Neural progenitor cell (in vitro differentiated cells): ENCODE measurements around the gene DDX31. TPM values are rescaled to one million over a fixed set of nuclear protein-coding genes. Genes with fewer than 3 reads are reported as not detected.

ENCODE experiments used
- DNase-seq: peaks from one replicate; pipeline ENCODE4 v3.0.0-alpha.2; 2016; ENCODE audit warnings: low spot score
- H2AFZ ChIP-seq: fragments of 200-600 bp; sonication (generic); replicated peaks from 2 replicates; pipeline ENCODE4 v1.6.1; 2016; ENCODE audit warnings: antibody characterized with exemption
- H3F3A ChIP-seq: fragments of 200-600 bp; sonication (generic); 2 replicates; pipeline ENCODE4 v1.6.1; 2016; ENCODE audit warnings: antibody characterized with exemption, low read depth
- H3K27ac ChIP-seq: fragments of 200-600 bp; sonication (generic); 2 replicates; pipeline ENCODE4 v1.5.1; 2016; ENCODE audit warnings: mild to moderate bottlenecking
- H3K27me3 ChIP-seq: fragments of 200-600 bp; sonication (generic); 2 replicates; pipeline ENCODE4 v1.6.1; 2016; ENCODE audit warnings: mild to moderate bottlenecking, moderate library complexity
- H3K36me3 ChIP-seq: fragments of 200-600 bp; sonication (generic); 2 replicates; pipeline ENCODE4 v1.5.1; 2016
- H3K4me1 ChIP-seq: fragments of 200-600 bp; sonication (generic); 2 replicates; pipeline ENCODE4 v1.6.1; 2016; ENCODE audit warnings: mixed run types
- H3K4me2 ChIP-seq: fragments of 200-600 bp; sonication (generic); 2 replicates; pipeline ENCODE4 v1.6.1; 2016
- H3K4me3 ChIP-seq: fragments of 200-600 bp; sonication (generic); 2 replicates; pipeline ENCODE4 v1.5.1; 2016
- H3K79me2 ChIP-seq: fragments of 200-600 bp; sonication (generic); 2 replicates; pipeline ENCODE4 v1.6.1; 2016; ENCODE audit warnings: low read depth
- H3K9ac ChIP-seq: fragments of 200-600 bp; sonication (generic); 2 replicates; pipeline ENCODE4 v1.6.1; 2016
- H3K9me3 ChIP-seq: fragments of 200-600 bp; sonication (generic); 2 replicates; pipeline ENCODE4 v1.5.1; 2016; ENCODE audit warnings: low read depth
- H4K20me1 ChIP-seq: fragments of 200-600 bp; sonication (generic); 2 replicates; pipeline ENCODE4 v1.6.1; 2016; ENCODE audit warnings: low read depth
- H3K27ac Mint-ChIP-seq: 3 replicates; pipeline ENCODE4 v1.8.0; 2021; ENCODE audit warnings: mixed read lengths
- H3K27me3 Mint-ChIP-seq: 2 replicates; pipeline ENCODE4 v1.8.0; 2022; ENCODE audit warnings: low read depth, mild to moderate bottlenecking, inconsistent platforms, moderate library complexity, mixed read lengths; ENCODE audit not compliant: insufficient read depth
- H3K36me3 Mint-ChIP-seq: 3 replicates; pipeline ENCODE4 v1.8.0; 2021; ENCODE audit warnings: mixed read lengths
- H3K4me1 Mint-ChIP-seq: 3 replicates; pipeline ENCODE4 v1.8.0; 2021; ENCODE audit warnings: mixed read lengths
- H3K4me3 Mint-ChIP-seq: 3 replicates; pipeline ENCODE4 v1.8.0; 2021; ENCODE audit warnings: mild to moderate bottlenecking, moderate library complexity, mixed read lengths
- H3K9me3 Mint-ChIP-seq: 3 replicates; pipeline ENCODE4 v1.8.0; 2020; ENCODE audit warnings: mixed read lengths
- EZH2 ChIP-seq: fragments of 200-600 bp; sonication (generic); IDR thresholded peaks from 2 replicates; pipeline ENCODE4 v1.6.1; 2017; ENCODE audit warnings: antibody characterized with exemption, mild to moderate bottlenecking, moderate library complexity
- EZH2phosphoT487 ChIP-seq: fragments of 200-600 bp; sonication (generic); IDR thresholded peaks from 2 replicates; pipeline ENCODE4 v1.6.1; 2017; ENCODE audit warnings: antibody characterized with exemption
- total RNA-seq: library from RNA; depleted of rRNA; stranded (reverse); fragments of >200 nt; gene quantifications from 2 replicates; pipeline ENCODE4 v1.2.3, GENCODE V29; 2015; ENCODE audit warnings: low replicate concordance
- TF ChIP-seq, protein P1 (sequence below): fragments of 200-600 bp; sonication (generic); IDR thresholded peaks from 2 replicates; pipeline ENCODE4 v1.5.1; 2017; ENCODE audit warnings: antibody characterized with exemption, mild to moderate bottlenecking

DDX31 gene
- total RNA-seq, 1 donor from 2014 or later, result 25.7 TPM

GRCh38 chr9:132579427-132579798, 90.4 kb downstream of the DDX31 start:
- Histone ChIP-seq H3K4me3 (peak overlapping the region; percentile 38), H3K27ac (no peak overlapping the region), H3K4me2 (peak overlapping the region; percentile 73), H3K4me1 (peaks cover 14% of the 10 kb centered on the region), H3K27me3 (peaks cover 94% of the 10 kb centered on the region), H3K9me3 (no peaks in the 10 kb centered on the region), H2AFZ (no peak overlapping the region), H3K9ac (no peak overlapping the region), H4K20me1 (peaks cover 64% of the 10 kb centered on the region), H3F3A (peaks cover 11% of the 10 kb centered on the region), H3K79me2 (no peaks in the 10 kb centered on the region), H3K36me3 (no peaks in the 10 kb centered on the region)
- no peaks in the 10 kb centered on the region for H3K36me3 Mint-ChIP-seq
- DNase-seq, result no peak
- peaks cover 29% of the 10 kb centered on the region for H3K4me1 Mint-ChIP-seq
- no peak overlapping the region for H3K27ac Mint-ChIP-seq
- peaks cover 80% of the 10 kb centered on the region for H3K27me3 Mint-ChIP-seq
- H3K4me3 Mint-ChIP-seq, result peak overlapping the region; percentile 77
- peaks cover 3% of the 10 kb centered on the region for H3K9me3 Mint-ChIP-seq
- TF ChIP-seq EZH2 (no peak), EZH2phosphoT487 (no peak)
- TF ChIP-seq, protein P1, sequence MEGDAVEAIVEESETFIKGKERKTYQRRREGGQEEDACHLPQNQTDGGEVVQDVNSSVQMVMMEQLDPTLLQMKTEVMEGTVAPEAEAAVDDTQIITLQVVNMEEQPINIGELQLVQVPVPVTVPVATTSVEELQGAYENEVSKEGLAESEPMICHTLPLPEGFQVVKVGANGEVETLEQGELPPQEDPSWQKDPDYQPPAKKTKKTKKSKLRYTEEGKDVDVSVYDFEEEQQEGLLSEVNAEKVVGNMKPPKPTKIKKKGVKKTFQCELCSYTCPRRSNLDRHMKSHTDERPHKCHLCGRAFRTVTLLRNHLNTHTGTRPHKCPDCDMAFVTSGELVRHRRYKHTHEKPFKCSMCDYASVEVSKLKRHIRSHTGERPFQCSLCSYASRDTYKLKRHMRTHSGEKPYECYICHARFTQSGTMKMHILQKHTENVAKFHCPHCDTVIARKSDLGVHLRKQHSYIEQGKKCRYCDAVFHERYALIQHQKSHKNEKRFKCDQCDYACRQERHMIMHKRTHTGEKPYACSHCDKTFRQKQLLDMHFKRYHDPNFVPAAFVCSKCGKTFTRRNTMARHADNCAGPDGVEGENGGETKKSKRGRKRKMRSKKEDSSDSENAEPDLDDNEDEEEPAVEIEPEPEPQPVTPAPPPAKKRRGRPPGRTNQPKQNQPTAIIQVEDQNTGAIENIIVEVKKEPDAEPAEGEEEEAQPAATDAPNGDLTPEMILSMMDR, result no peak

- Mint-ChIP-seq H3K4me1 (peaks cover 29% of the 10 kb centered on the region), H3K36me3 (no peaks in the 10 kb centered on the region), H3K27ac (no peak overlapping the region), H3K27me3 (peaks cover 71% of the 10 kb centered on the region), H3K9me3 (peaks cover 3% of the 10 kb centered on the region), H3K4me3 (peak overlapping the region; percentile 70)
- Histone ChIP-seq H2AFZ (no peak overlapping the region), H3K4me3 (no peak overlapping the region), H3K9me3 (no peaks in the 10 kb centered on the region), H3F3A (peaks cover 11% of the 10 kb centered on the region), H3K9ac (no peak overlapping the region), H3K36me3 (no peaks in the 10 kb centered on the region), H3K79me2 (no peaks in the 10 kb centered on the region), H3K4me1 (peaks cover 14% of the 10 kb centered on the region), H3K27me3 (peaks cover 84% of the 10 kb centered on the region), H4K20me1 (peaks cover 55% of the 10 kb centered on the region), H3K27ac (no peak overlapping the region), H3K4me2 (no peak overlapping the region)
- TF ChIP-seq EZH2, result no peak
- TF ChIP-seq, protein P1, result no peak
- TF ChIP-seq EZH2phosphoT487, result no peak
- no peak for DNase-seq
These were observed 91.3 kb downstream of the DDX31 start for GRCh38 chr9:132578367-132578932.

- no peak overlapping the region for H3K4me3 Mint-ChIP-seq
- peaks cover 11% of the 10 kb centered on the region for H3F3A ChIP-seq
- no peak overlapping the region for H3K9ac ChIP-seq
These were observed 92.7 kb downstream of the DDX31 start for GRCh38 chr9:132577119-132577518.

More at GRCh38 chr9:132577119-132577518, 92.7 kb downstream of the DDX31 start:
- TF ChIP-seq EZH2phosphoT487 (no peak), EZH2 (no peak)
- TF ChIP-seq, protein P1, result no peak
- H4K20me1 ChIP-seq, result peaks cover 42% of the 10 kb centered on the region
- H3K27me3 ChIP-seq, result peaks cover 71% of the 10 kb centered on the region
- Mint-ChIP-seq H3K36me3 (no peaks in the 10 kb centered on the region), H3K27ac (no peak overlapping the region), H3K27me3 (peaks cover 63% of the 10 kb centered on the region), H3K9me3 (peaks cover 3% of the 10 kb centered on the region), H3K4me1 (peaks cover 31% of the 10 kb centered on the region)
- no peak overlapping the region for H3K4me2 ChIP-seq
- H3K27ac ChIP-seq, result no peak overlapping the region
- H2AFZ ChIP-seq, result no peak overlapping the region
- H3K9me3 ChIP-seq, result no peaks in the 10 kb centered on the region
- H3K36me3 ChIP-seq, result no peaks in the 10 kb centered on the region
- H3K4me3 ChIP-seq, result no peak overlapping the region
- no peaks in the 10 kb centered on the region for H3K79me2 ChIP-seq
- no peak for DNase-seq
- H3K4me1 ChIP-seq, result peaks cover 14% of the 10 kb centered on the region
